ENCODE measurements around the gene PLEKHD1. TPM values are rescaled to one million over a fixed set of nuclear protein-coding genes. Genes with fewer than 3 reads are reported as not detected.

Gene PLEKHD1
- total and polyA plus RNA-seq, 8 donors = 0.03 to 0.19 (median 0.08) TPM; not detected in 2

- Histone ChIP-seq H3K4me3 (no peak overlapping the region), H3K36me3 (no peaks in the 10 kb centered on the region), H3K4me1 (peaks cover 0 to 7% (median 6%) of the 10 kb centered on the region in 3 donors), H3K27ac (no peak overlapping the region), H3K9me3 (no peaks in the 10 kb centered on the region), H3K27me3 (peaks cover 0 to 39% (median 4%) of the 10 kb centered on the region in 4 donors)
- ATAC-seq (no peak), FAIRE-seq (no peak), DNase-seq (peak in 2 of 6 donors; percentile 56 to 57)
- TF ChIP-seq, protein P1, sequence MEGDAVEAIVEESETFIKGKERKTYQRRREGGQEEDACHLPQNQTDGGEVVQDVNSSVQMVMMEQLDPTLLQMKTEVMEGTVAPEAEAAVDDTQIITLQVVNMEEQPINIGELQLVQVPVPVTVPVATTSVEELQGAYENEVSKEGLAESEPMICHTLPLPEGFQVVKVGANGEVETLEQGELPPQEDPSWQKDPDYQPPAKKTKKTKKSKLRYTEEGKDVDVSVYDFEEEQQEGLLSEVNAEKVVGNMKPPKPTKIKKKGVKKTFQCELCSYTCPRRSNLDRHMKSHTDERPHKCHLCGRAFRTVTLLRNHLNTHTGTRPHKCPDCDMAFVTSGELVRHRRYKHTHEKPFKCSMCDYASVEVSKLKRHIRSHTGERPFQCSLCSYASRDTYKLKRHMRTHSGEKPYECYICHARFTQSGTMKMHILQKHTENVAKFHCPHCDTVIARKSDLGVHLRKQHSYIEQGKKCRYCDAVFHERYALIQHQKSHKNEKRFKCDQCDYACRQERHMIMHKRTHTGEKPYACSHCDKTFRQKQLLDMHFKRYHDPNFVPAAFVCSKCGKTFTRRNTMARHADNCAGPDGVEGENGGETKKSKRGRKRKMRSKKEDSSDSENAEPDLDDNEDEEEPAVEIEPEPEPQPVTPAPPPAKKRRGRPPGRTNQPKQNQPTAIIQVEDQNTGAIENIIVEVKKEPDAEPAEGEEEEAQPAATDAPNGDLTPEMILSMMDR (IDR thresholded peaks at IDR 0.05) = no peak
- 5 to 7% methylated on average over 15 of the region's 15 CpGs for WGBS, 2 donors
- intact Hi-C loops (cut with DNase I) = no loop called here
Measured at GRCh38 chr14:69573831-69574262, 89.3 kb downstream of the PLEKHD1 start.

GRCh38 chr14:69574263-69574953, 89.9 kb downstream of the PLEKHD1 start, which contains the start of gene CCDC177:
Gene CCDC177, minus strand, starts transcription at chr14:69574871. Its CDS starts 1,249 bp downstream, at chr14:69573622.
- no peak for FAIRE-seq

DNA sequence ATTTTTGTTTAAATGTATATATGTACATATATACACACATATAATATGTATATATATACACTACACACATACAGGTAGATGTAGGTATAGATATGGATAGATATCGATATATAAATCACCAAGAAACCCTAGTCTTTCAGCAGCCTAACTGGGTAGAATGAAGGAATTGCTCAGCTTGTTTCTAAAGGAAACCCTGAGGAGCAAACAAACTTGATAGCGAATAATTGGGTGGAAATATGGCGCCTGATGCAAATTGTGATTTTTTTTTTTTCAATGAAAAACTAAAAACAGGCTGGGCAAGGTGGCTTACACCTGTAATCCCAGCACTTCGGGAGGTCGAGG, 90.4 kb downstream of the PLEKHD1 start:
- 30 to 32% methylated on average over 5 of the region's 5 CpGs for WGBS, 2 donors
- ATAC-seq = no peak
- peaks cover 0 to 10% (median 7%) of the 10 kb centered on the region in 3 donors for H3K4me1 ChIP-seq
- no peaks in the 10 kb centered on the region for H3K9me3 ChIP-seq
- H3K4me3 ChIP-seq = no peak overlapping the region
- TF ChIP-seq, protein P1 (IDR thresholded peaks at IDR 0.05) = peak in 1 of 4 donors; percentile 1
- no peak for DNase-seq
- no peaks in the 10 kb centered on the region for H3K36me3 ChIP-seq
- intact Hi-C loops (cut with DNase I) = no loop called here
- no peak overlapping the region for H3K27ac ChIP-seq
- no peak for FAIRE-seq
- H3K27me3 ChIP-seq = peaks cover 0 to 39% (median 4%) of the 10 kb centered on the region in 4 donors

More at GRCh38 chr14:69574263-69574953, 89.9 kb downstream of the PLEKHD1 start, which contains the start of gene CCDC177:
- Histone ChIP-seq H3K4me3 (no peak within 1 kb of the TSS), H3K4me1 (peaks cover 0 to 7% (median 6%) of the 10 kb centered on the region in 3 donors), H3K36me3 (no peaks in the 10 kb centered on the region), H3K27me3 (peaks cover 0 to 39% (median 4%) of the 10 kb centered on the region in 4 donors), H3K9me3 (no peaks in the 10 kb centered on the region), H3K27ac (no peak within 1 kb of the TSS)
- WGBS, 2 donors = 2% methylated on average over 52 of the region's 52 CpGs
- DNase-seq (peak; percentile 17 to 88 (median 52)), ATAC-seq (peak; percentile 55 to 82 (median 78))
- TF ChIP-seq, protein P1 (IDR thresholded peaks at IDR 0.05) = peak; percentile 60 to 79 (median 74)
- intact Hi-C loops (cut with DNase I) = no loop called here

- no peak overlapping the region for H3K4me3 ChIP-seq
- intact Hi-C loops (cut with DNase I) = no loop called here
- no peak for FAIRE-seq
- DNase-seq = no peak
- TF ChIP-seq, protein P1 (IDR thresholded peaks at IDR 0.05) = no peak
- H3K9me3 ChIP-seq = no peaks in the 10 kb centered on the region
- H3K27me3 ChIP-seq = peaks cover 0 to 12% (median 0%) of the 10 kb centered on the region in 4 donors
- H3K4me1 ChIP-seq = peaks cover 0 to 5% (median 0%) of the 10 kb centered on the region in 3 donors
- H3K27ac ChIP-seq = no peak overlapping the region
- WGBS, 2 donors = 79% methylated on average over 2 of the region's 2 CpGs
- ATAC-seq = no peak
- H3K36me3 ChIP-seq = no peaks in the 10 kb centered on the region
Measured at GRCh38 chr14:69579476-69579875, 94.9 kb downstream of the PLEKHD1 start.
